Germinal center (tissue), 1 donor: Measurements from ENCODE around the gene ADAM12.
"Not testable (repeated sequence)": the region's sequence is repeated elsewhere in the genome, so short reads cannot be mapped to it uniquely, and the experiment has no call there.

Source experiments
- DNase-seq: peaks from one replicate; pipeline ENCODE4 v3.0.0; 2012; ENCODE audit warnings: mixed read lengths, low spot score

Gene ADAM12

DNA sequence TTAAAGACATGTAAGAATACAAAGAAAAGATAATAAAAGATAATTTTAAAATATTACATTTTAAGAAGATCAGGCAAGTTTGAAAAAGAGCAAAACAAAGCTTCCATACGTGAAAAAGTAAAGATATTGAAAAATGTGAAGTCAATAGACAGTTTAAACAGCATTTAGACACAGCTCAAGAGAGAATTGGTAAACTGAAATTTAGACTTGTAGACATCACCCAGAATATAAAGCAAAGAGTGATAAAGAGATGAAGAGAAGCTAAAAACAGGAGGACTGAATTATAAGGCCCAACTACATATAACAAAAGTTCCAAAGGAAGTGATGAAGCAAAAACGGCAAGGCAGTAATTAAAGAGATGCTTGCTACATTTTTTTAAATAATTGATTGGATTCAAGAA is 13.8 kb downstream of the ADAM12 start:
- no peak for DNase-seq

DNA sequence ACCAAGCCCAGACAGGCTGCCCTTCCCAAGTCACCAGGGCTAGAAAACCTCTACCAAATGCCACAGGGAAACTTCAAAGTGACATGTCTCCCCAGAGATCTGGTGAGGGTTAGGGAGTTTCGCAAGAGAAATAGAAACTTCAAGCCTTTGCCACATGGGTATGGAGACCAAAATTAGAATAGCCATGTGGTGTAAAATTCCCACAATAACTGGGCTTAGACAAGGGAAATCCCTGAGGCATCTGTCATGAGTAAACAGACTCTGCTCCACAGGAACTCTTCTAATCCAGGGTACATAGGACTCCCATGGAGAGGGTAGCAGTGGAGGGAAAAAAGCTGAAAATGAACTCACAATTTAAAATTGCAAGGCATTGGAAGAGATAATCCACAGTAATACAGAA is 14.3 kb downstream of the ADAM12 start:
- no peak for DNase-seq

DNA sequence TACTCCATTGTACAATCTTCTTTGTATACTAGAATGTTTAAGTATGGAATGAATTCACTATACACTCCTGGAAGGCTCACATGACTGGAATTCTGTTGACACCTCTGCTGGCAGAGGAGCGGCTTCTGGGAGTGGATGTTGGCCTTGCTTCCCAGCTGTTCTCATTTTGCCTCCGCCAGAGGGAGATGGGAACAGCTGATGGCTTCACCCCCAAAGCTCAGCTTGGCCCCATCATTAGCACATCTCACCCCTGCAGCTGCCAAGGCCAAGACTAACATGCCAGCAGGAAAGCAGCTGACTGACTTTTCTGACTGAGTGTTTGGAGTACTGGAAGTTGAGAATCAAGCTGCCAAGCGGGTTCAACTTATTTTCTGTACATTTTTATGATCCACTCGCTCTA is 15.1 kb downstream of the ADAM12 start:
- DNase-seq = no peak

DNA sequence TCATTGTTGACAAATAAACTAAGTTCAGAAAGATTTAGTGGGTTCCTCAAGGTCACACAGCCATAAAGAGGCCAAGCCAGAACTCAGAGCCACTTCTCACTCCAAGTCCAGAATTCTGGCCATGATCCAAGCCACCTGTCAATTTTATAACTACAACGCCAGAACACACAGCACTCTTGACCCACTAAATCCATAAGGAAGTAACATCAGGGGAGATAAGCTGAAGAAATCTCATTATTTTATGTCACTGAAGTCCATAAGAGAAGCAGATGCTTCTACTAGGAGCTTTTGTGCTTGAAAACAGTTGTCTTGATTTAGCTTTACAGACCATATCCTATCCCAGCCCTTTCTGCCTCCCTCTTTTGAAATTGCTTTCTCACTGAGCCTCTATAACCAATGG is 15.9 kb downstream of the ADAM12 start:
- DNase-seq = no peak

DNA sequence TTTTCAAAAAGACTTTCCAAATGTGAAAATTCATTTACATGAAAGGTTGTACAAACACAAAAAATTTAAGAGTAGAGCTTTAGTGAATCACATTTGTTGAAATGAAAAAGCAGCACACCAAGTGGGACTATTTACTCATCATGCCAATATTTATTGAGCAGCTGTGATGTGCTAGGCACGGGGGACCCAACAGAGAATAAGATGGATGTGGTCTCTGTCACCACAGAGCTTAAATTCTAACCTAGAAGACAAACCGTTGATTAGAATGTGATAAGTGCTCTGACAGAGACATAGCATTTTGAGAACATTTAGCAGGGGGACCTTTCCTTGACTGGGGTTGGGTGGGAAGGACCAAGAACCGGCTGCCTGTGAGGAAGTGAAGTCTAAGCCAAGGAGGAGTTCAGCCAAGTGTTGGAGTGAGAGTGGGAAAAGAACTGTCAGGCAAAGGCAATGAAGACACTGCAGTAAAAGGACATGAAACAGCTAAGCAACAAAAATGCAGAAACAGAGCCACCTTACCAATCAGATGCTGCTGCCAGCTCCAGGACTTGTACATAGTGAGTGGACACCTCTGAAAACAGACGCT is 19.1 kb downstream of the ADAM12 start:
- no peak for DNase-seq

DNA sequence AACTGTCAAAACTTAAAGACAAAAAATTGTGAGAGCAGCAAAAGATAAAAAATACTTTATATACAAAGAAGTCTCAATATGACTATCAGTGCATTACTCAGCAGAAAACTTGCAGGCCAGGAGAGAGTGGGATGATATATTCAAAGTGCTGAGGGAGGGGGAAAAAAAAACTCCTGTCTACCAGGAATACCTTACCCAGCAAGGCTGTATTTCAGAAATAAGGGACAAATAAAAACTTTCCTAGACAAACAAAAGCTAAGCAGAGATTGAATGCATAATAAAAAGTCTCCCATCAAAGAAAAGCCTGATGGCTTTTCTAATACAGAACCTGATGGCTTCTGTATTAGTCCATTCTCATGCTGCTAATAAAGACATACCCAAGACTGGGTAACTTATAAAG is 31.1 kb downstream of the ADAM12 start:
- no peak for DNase-seq

DNA sequence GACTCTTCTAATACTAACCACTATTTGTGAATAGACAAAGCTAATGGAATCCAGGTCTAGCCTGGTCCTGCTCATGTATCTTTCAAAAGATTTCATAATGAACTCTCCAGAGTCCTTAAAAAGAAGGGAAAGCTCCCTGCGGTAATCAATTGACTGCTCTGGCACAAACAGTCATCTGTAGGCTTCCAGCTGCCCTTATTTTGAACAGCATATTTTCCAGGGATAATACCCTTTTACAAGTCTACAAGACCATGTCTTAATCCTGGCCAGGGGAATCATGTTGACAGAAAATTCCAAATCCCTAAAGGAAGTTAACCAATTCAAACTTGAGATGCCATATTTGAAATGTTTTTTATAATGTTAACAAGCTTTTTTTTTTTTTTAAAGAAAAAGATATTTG is 34.6 kb downstream of the ADAM12 start:
- DNase-seq = no peak

DNA sequence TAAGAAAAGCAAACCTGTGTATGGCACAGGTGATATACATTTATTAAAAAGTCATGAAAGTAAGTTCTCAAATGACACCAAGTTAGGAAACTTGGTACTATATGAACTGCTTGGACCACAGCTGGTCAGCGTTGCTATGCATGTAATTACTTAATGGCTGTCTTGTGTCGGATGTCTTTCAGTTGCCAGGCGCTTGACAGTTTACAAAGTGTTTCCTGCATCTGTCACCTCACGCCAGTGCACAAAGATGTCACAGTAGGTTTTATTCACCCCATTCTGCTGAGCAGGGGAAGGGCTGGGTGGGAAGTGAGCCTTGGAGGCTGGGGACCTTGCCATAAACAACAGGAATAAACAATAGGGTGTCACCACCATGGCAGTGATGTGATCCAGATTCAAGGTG is 35.8 kb downstream of the ADAM12 start:
- DNase-seq = no peak

DNA sequence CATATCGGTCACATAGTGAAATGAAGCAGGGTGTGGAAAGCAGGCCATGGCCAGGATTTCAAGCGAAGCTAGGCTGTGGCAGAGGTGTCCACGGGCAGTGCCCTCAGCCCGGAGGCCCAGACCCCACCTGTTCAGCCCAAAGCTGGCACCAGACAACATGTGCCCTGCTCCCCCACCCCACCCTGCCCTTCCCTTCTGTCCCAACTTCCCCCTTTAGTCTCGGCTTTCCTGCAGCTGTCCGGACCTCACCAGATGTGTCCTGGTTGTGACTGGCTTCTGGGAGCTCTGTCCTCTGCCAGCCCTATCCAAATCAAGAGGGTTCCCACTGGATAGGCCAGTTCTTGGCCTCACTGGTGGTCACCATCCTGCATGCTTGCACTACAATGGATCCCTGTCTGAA is 37.3 kb downstream of the ADAM12 start:
- no peak for DNase-seq

DNA sequence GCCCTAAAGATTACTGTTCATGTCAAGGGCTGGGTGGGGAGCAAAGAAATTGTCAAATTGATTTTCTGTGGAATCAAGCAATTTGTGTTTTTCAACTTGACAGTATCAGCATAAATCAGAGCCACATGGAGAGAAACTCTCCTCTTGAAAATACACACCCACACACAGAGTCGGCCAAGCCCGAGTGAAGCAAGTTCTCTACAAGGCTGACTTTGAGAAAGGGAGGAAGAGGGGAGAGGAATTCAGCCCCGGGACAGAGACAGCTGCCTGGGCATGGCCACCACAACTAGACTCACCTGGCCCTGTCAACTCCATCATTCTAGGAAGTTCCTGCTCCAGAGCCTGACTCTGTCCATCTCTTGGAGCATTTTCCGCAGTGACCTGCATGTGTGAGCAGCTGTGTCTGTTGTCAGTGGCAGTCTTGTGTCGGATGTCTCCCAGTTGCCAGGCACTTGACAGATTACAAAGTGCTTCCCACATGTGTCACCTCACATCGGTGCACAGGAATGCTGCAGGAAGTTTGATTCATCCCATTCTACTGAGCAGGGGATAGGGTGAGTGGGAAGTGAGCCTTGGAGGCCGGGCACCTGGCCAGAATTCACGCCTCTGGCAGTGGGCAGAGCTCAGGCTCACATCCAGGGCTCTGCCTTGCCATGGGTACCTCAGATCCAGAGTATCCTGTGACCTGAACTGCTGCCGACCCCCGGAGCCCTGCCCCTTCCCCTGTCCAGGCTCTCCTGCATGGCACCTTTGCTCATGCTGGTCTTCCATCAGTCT is 37.9 kb downstream of the ADAM12 start:
- no peak for DNase-seq

DNA sequence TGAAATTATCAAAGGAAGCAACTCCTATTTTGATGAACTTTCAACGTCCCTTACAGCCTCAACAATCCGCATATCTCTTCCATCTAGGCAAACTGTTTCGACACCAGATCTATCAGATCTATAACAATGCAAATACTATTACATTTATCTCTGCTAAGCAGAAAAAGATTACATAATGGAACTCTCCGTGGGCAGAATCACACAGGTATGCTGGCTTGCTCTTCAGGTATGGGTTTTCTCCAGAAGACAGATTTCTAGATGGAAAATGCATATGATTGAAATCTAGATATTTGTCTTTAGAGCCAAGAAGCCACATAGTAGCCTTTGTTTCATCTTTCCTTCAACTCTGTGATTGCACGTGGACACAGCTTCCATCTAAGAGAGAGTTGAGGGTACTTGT is 38.6 kb downstream of the ADAM12 start:
- no peak for DNase-seq

DNA sequence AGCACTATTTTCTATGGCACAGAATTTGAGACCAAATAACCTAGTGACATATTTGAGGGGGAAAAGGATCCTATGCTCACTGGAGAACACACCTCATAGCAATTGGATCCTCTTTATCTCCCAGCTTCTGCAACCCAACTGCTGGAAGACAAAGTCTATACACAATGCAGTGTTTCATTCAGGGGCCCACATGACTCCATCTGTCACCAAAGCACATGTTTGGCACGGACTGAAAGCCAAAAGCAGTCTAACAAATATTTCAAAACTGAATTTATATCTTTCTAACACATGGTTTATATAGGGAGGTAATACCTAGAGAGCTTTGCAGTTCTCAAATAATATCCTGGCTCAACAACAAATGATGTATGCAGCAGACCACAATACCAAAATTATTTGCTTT is 39.2 kb downstream of the ADAM12 start:
- no peak for DNase-seq

DNA sequence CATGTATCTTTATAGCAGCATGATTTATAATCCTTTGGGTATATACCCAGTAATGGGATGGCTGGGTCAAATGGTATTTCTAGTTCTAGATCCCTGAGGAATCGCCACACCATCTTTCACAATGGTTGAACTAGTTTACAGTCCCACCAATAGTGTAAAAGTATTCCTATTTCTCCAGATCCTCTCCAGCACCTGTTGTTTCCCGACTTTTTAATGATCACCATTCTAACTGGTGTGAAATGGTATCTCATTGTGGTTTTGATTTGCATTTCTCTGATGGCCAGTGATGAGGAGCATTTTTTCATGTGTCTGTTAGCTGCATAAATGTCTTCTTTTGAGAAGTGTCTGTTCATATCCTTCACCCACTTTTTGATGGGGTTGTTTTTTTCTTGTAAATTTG is 44.8 kb downstream of the ADAM12 start:
- not testable (repeated sequence) for DNase-seq

DNA sequence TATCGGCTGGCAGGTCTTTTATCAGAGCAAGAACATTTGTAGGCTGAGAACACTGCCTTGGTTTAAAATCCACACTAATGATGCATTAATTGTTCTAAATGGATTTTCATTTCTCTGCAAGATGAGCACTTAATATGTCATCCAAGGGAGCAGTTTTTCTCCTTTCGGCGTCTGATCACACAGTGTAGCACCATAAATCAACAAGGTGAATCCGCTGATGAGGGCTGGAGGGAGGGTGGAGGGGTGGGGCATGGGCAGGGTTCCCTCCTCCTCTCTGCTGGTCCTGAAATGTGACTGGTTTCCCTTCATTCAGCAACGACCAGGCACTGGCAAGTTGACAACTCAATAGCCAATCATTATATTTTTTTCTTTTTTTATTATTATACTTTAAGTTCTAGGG is 45.6 kb downstream of the ADAM12 start:
- DNase-seq = no peak

DNA sequence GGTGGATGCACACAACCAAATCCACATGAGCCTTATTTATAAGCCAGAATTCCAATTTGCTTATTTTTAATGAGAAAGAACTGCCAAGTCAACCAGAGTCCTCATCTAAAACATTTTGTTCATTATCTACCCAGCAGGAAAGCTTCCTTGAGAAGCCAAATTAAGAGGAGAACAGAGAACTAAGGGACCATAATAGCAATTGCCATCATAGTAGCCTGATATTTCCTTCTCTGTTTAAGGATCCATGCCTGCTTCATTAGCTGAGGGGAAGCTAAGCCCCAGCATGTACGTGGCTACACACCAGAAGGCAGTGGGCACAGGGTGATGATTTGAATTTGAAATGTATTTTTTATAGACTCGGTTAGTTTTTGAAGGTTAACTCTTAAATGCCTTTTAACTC is 46.8 kb downstream of the ADAM12 start:
- DNase-seq = no peak

DNA sequence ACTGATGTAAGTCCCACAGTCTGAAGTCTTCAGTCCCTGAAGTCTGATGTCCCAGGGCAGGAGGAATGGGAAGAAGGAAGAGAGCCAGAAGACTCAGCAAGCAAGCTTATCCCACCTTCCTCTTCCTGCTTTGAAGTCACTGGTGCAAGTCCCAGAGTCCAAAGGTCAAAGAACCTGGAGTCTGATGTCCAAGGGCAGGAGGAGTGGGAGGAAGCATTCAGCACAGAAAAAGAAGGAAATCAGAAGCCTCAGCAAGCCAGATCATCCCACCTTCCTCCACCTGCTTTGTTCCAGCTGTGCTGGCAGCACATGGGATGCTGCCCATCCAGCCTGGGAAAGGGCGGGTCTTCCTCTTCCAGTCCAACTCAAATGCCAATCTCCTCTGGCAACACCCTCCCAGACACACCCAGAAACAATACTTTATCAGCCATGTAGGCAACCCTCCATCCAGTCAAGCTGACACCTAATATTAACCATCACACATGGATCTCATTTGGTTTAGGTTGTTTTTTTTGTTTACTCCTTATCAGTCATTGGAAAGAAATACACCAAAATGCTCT is 50.9 kb downstream of the ADAM12 start:
- no peak for DNase-seq

DNA sequence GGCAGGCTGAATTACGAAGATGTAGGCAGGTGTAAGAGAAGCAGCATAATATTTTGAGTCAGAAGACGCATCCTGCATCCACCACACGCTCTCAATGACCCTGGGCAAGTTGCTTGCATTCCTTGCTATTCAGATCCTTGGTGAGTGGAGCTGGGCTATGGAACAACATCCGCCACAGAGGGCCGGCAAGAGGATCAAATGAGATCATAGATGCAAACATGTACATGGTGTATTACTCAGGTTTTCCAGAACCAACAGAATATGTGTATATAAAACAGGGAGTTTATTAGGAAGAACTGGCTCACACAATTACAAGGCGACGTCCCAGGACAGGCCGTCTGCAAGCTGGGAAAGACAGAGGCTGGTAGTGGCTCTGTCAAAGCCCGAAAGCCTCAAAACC is 51.5 kb downstream of the ADAM12 start:
- no peak for DNase-seq

DNA sequence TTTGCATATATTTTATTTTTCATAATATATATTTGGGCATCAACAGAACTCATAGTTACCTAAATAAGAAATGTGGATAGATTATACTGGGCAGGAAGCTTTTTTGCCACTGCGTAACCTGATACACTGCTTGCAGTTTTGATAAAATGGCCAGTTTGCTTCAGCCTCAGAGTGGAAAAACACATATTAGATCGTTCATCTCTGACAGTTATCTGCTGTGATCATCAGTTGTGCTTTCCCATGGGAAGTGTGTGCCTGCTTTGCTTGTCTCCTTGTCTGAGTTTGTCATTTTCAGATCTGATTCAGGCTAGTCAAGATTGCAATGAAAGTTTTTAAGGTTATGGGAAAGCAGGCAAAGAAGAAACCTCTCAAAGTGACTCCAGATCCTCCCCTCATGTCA is 54.0 kb downstream of the ADAM12 start:
- DNase-seq = no peak

DNA sequence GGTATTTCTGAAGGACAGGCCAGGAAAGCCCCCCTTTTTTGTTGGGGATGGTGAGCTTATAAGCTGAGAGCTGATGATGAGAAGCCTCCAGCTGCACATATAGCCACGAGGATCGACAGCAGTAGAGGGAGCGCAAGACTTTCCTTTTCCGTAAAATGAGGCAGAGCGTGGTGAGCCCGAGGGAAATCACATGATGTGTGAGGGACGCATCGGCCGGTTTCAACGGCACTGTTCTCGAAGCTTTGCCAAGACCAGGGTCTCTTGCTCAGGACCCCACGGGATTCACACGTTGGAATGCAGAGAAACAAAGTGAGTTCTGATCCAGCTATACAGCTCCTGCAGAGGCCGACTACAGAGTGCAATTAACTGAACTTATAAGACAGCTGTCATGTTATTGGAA is 55.7 kb downstream of the ADAM12 start:
- DNase-seq = no peak

DNA sequence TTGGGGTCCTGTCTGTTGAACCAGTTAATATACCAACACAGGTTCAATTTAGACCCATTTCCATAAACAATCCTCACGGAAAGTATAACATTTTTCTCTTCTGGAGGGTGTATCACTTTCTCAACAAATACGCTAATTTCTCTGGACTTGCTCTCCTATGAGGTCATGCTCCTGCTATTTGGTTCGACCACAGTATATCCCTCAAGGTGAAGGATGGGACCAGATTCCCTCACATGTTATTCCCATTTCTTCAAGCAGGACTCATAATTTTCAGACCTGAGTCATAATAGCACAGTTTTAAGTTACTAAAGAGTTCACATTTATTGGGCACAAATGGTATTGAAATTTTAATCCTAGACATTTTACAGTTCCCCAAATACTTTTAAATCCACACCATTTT is 57.2 kb downstream of the ADAM12 start:
- DNase-seq = no peak

DNA sequence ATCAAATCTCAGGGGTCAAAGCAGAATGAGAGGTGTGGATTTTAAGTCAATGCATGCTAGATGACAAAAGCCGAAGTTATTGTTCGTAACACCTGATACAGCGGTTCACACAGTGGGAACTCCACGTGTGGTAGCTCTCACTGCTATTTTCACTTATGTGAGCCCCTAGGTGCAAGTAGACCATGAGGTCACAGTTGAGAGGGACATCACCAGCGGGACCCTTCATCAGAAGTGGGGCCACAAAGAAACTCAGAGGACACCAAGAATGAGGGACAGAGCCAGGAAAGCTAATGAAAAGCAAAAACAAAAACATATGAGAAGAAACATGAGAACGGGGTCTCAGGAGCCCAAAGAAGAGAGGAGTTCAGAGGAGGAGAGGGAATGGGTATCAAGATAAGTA is 63.5 kb downstream of the ADAM12 start:
- no peak for DNase-seq

DNA sequence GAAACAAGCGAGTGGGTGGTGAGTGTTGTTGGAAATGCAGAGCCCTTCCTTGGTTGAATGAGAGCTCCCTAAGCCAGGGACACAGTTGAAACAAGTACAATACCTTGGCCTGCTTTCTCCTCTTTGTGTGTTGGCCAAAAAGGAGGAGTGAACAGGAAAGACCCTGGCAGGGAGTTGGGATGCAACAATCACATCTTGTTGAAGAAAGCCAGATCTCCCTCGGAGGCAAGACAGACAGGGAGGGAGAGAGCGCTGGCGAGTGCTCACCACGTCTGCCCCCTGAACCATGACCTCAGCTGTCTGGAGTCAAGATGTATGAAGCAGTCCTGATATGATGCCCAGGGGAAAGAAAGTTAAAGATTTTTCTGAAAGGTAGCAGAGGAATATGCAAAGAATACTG is 66.8 kb downstream of the ADAM12 start:
- DNase-seq = no peak

DNA sequence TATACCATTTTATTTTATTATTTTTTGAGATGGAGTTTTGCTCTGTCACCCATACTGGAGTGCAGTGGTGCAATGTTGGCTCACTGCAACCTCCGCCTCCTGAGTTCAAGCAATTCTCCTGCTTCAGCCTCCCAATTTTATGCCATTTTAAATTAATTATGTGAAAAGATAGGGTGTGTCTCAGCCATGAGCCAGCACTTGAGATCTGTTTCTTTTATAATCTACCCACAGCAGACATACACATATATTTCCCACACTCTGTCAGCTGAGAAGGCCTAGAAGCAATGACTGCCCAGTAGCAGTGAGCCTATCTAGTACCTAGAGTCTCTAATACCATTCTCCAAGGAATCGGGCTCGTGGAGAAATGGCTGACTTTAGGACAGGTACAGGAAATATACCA is 70.5 kb downstream of the ADAM12 start:
- no peak for DNase-seq
